Stimulated activated CD4-positive, alpha-beta T cell treated with anti-CD3 and anti-CD28 coated beads, Interleukin-12 subunit alpha, Interleukin-12 subunit beta, amount 100 ng/mL, for 24 hours (primary cell): ENCODE measurements around the gene ESPN.

Experiments
- DNase-seq, 2 experiments: peaks; one replicate each; pipeline ENCODE4 v3.0.0-alpha.2; 2020; ENCODE audit warnings: low read depth in 2 of 2

The ESPN gene

DNA sequence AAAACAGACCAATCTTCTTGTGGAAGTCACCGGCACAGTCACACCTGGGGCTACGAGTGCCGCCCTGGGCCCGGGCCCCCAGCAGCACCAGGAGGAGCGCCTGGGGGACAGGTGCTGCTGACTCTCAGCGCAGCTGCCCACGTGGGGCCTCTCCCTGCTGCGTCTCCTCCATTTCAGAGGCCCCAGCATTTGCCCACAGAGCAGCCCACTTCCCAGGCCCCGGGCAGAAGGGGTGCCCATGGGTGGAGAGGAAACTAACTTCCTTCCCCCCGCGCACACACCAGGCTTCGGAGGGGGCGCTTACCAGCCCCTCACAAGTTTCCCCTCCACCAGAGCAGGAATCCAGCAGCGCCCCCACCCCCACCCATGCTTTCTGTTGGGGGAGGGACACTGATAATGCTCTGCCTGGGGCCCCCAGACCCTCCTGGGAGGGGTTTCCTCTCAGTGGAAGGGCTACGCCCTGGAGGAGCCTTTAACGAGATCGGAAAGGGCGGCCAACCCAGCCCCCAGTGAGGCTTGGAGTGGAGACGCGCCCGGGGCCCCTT, 41.0 kb downstream of the ESPN start:
- no peak for DNase-seq

DNA sequence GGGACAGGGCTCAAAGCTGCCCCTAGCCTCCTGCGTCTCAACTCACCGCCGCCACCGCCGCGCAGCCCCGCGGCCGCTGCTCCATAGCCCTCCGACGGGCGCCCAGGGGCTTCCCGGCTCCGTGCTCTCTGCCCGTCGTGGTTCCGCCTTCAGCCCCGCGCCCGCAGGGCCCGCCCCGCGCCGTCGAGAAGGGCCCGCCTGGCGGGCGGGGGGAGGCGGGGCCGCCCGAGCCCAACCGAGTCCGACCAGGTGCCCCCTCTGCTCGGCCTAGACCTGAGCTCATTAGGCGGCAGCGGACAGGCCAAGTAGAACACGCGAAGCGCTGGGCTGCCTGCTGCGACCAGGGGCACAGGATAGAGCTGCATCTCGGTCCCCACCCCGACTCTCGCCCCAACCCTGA, 41.4 kb downstream of the ESPN start, which contains the start of gene TNFRSF25:
TNFRSF25 (minus strand) TSS at position 151 of the 400 bp plus-strand sequence; CDS start at position 85, 66 bp downstream.
- DNase-seq = peak; percentile 36 to 60

DNA sequence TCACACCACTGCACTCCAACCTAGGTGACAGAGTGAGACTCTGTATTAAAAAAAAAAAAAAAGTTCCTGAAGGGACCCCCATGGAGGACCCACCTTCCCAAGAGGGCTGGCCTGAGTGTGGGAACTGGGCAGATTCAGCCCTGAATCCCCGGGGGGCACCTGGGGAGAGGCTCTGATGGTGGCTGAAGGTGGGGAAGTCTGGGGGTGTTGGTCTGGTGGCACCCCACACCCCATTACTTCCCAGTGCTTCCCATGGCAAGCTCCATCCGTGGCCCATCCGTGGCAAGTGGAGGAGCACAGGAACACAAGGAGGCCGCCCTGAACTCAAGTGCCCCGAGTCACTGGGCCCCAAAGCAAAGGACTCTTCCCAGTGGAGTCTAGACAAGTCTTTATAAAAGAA, 42.2 kb downstream of the ESPN start:
- DNase-seq = no peak

DNA sequence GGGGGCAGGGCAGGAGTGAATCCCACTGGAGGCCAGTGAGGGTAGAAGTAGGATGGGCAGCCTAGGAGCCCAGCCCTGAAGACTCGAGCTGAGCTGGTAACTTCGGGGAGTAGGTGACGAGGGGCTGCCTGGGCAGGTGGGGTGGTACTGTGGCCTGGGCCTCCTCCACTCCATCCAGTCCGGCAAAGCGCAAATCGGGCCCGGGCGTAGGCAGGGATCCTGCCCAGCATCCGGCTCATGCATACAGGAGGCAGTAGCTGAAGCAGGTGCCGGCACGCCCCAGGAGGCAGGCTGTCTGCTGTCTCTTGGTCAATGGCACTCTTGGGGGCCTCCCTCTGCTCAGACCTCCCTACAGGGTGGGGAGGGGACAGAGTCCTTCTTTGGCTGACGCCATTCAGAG, 42.6 kb downstream of the ESPN start:
- no peak for DNase-seq

DNA sequence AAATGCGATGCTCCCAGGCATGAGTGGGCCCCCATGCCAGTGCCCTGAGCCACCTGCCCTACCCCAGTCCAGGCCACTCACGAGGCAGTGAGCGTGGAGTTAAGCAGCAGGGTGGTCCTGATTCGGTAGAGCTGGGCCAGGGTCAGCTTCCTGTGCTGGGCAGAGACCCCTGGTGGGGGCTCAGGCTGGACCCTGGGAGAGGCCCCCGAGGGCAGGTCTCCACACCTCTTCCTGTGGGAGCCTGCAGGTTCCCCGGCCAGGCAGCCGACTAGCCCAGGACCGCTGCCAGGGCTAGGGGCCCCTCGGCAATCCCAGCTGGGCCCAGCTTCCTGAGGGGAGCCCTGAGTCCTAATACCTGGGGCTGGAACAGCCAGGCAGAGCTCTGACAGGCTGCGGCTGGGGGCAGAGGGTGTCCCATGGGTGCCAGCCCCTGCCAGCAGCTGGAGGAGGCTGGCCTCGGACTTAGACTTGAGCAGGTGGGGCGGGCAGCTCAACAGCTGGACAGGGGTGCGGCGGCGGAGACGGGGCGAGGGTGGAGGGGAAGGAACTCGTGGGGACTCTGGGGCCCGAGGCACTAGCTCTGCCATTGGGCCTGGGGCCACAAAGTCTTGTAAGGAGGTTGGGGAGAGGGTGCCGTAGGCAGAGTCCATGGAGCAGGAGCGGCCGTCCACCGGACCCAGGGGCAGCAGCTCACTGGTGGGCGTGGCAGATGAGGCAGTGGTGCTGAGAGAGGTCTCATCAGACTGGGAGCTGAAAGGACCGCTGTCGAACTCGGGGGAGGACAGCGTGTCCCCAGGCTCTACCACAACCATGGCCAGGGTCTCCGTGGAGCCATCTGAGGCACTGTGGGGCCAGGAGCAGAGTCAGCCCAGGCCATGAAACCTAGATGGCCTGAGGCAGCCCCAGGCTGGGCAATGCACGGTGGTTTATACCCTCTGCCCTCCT, 43.4 kb downstream of the ESPN start:
- no peak for DNase-seq

DNA sequence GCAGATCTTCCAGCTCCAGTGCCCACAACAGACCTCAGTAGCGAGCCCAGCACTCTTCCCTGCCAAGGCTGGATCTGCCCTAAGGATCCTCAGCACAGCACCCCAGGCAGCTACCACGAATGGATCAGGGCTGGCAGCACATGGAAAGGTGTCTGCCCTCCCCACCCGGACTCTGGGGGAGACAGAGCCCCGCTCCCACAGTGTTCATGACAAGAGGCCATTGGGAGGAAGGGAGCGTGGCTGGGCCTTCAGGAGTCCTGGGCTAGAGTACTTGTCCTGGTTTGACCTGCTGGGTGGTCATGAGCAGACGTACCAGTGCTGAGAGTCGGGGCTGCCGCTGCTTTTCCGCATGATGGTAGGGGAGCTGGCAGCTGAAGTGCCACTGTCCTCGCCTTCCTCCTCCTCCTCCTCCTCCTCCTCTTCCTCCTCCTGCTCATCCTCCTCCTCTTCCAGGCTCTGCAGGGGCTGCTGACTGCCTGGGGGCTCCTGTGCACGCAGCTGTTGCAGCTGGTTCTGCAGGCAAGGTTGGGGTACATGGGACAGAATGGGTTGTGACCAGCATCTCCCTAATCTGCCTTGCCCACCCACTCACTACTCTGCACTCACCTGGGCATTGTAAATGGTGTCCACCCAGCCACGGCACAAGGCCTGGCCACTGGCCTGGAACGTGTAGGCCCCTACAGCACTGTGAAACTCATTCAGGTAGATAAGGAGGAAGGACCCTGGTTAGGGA, 44.3 kb downstream of the ESPN start:
- DNase-seq = no peak

DNA sequence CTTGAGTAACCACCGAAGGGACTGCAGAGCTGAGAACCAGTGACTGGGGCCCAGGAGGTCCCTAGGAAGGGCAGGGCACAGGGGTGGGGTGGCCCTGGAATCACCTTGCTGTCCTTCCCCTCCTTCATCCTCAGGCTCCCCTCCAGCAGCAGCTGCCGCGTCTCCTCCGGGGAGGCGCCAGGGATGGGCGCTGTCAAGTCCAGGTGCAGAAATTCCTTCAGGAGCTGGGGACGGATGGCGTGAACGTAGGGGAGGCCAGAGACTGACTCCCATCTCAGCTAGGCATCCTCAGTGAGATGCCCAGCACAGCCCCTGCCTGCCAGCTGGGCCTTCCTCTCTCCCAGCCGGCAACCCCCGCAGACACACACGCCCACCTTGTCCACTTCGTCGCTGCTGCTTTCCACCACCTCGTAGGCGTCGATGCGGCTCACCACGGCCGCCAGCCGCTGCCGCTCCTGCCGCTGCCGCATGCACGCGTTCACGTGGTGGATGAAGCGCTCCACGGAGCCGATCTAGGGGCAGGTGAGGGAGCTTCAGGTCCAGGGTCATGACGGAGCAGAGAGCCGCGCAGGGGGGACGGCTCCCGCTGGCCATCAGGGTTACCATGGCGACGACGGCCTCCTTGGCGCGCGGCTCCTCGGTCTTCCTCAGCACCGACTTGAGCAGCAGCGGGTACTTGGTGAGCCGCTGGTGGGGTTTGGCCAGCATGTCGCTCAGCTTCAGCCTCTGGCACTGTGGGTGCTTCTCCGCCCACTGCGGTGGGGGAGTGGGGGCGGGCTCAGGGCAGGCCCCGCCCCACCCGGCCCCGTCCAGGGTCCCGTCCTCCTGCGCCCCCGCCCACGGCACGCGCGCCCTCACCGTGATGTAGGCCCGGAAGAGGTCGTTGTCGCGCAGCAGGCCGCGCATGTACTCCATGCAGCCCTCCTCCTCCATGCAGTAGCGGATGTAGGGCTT, 45.8 kb downstream of the ESPN start:
- no peak for DNase-seq

DNA sequence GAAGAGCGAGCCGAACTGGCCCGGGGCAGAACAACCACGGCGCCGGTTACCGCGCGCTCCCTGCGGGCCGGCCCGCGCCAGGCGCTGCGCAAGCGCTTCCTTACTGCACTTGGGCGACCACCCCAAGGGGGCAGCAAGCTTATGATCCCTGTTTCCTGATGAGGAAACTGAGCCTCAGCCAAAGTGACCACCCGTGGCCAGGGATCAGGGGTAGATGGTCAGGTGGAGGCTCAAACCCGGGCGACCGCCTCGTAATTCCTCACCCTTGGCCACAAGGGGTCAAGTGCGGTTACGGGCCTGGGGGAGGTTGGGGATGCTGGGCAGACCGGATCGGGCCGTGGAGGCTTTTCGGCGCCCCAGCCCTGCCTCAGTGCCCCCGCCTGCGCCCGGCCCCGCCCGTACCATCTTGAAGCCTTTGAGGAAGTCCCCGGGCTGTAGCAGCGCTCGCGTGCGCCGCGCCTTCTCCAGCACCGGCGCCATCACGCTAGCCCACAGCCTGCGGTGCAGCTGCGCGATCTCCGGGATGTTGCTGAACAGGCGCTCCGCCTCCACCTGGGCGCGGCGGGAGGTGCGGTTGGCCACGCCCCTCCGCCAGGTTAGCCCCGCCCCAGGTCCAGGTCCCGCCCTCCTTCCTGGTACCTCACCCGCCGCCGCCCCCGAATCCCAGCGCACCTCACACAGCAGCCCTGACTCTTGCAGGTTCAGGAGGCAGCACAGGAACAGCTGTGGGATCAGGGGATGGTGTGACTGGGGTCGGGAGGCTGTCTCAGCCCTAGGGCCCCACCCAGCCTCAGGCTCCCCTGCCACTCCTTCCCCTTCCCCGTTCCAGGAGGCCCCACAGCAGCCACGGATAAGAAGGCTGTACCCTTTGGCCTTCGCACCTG, 46.8 kb downstream of the ESPN start:
- DNase-seq = no peak

DNA sequence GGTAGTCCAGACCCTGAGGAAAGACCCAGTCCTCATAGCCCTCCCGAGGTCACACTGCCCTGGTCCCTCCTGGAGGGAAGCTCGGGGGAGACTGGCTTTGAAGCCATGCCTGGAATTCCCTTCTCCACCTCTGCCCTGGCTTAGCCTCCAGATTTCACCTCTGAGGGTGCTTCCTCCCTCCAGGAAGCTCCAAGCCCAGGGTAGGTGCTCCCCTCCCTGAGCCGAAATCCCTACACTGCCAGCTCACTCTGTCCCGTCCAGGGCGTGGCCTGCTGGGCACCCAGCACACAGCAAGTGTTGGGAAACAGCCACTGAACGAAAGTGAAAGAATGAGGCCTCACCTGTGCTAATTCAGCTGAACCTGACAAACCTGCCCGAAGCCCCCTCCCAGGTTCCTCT, 47.4 kb downstream of the ESPN start:
- DNase-seq = no peak

DNA sequence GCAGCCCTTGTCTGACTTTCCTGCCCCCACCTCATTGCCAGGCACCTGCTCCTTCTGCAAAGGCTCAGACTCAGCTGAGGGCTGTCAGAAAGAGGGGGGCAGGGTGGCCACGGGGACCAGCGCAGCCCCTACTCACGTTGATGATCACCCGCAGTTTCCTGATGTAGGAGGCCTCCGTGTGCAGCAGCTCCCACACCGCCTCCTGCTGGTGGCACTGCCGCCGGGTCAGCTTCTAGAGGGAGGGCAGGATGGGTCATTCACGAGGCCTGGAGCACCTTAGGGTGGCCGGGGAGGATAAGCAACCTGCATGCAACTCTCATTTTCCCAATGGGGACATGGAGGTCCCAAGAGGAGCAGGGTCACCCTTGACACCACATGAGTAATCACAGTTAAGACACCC, 47.8 kb downstream of the ESPN start:
- no peak for DNase-seq

DNA sequence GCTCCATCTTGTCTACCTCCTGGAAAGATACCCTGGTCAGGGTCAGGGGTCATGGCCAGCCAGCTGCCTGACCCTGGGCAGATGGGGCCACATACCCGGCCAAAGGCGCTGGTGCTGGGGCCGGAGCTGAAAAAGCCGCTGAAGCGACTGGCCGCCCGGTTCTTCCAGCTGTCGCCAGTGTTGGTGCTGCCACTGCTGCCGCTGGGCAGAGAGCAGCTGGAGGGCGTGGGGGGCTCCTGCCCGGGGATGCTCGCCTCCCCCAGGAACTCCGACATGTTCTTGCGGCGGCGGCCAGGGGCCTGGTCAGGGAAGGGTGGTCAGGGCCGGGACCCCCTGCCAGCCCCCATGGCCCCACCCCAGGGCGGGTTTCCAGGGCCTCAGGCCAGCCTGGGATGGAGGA, 48.6 kb downstream of the ESPN start:
- DNase-seq = no peak

DNA sequence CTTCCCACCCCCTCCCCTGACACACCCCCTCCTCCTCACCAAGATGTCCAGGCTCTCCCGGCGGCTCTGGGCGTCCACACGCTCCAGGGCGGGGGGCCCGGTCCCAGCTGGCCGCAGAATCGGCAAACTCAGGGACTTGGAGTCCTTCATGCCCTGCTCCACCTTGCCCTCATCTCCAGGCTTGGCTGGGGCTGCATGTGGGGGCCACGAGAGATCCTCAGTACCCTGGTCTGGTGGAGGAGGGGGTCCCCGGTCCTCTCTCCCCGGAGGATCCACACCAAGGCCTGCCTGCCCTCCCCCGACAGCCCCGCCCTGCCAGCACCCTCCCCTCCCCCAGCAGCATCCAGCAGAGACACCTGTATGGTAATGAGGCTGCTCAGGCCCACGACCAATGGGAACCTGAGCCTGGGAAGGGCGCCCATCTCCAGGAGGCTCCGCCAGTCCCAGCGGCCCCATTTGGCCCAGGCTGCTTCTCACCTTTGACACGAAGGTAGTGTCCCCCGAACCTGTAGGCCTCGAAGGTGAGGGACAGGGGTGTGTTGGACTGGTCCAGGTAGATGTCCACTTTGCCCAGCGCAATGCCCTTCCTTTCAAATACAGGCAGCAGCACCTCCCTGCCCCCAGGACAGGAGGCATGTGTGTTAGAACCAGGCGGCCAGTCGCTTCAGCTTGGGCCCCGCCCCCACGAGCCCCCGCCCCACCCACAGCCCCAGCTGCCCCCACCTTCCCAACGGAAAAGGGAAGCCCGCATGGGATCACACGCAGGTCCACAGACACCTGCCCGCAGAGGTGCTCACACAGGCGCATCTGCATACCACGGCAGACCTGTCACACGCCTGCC, 49.6 kb downstream of the ESPN start:
- no peak for DNase-seq

DNA sequence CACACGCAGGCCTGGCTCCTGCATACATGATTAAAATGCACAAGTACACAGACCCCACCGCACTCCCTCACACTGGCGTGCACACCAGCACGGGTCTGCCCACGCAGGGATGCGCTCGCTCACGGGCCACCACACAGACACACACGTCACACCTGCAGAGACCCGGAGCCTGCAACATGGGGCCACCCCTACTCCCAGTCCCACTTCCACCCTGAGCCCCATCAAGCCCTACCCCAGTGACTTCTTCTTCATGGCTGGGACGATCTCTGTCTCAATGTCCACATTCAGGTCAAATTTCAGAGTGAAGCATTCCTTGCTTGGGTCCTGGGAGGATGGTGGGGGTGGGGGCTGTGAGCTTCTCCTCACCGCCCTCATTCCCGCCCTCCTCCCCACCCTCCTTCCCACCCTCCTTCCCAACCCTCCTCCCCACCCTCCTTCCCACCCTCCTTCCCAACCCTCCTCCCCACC, 50.3 kb downstream of the ESPN start:
- no peak for DNase-seq

DNA sequence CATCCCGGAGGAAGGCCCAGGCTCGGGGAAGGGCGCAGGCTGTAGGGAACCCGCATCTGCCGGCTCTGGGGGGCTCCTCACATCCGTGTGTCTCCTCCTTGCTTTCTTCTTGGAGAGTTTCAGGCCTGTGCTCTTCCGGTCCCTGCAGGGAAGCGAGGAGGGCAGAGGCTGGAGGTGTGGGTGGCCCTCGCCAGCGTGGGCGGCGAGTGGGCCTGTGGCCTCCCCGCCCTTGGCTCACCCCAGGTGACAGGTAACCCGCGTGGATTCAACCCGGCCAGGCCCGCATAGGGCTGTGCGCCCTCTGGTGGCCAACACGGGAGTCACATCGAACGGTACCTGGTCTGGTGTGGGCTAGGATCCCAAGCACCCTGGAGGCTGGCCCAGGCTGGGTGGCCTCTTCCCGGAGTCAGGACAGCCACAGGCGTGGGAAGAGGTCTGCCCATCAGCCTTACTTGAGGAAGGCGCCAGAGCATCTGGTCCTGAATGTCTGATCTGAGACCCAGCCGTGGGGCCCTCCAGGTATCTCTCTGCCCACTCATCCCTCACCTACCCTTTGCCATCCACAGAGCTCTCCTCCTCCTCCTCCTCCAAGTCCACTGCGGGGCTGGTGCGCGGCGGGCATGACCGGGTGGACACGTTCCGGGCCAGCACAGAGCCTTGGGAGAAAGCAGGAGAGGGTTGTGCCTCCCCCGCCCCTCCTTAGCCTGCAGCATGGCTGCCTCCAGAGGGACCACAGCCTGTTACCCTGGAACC, 51.0 kb downstream of the ESPN start:
- DNase-seq = peak; percentile 47 to 69

DNA sequence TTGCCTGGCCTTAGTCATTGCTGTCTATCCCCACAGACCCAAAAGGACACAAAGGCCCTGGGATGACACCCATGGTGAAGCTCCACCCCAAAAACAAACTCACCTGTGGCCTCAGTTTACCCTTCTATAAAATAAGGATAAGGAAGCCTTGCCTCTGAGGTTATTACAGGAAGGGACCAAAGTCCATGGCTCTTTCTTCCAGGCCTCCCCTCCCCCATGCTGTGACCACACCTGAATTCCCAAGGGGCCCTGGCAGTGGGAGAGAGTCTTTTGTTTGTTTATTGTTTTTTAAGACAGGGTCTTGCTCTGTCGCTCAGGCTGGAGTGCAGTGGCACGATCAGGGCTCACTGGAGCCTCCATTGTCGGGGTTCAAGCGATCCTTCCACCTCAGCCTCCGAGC, 51.9 kb downstream of the ESPN start:
- DNase-seq = no peak

DNA sequence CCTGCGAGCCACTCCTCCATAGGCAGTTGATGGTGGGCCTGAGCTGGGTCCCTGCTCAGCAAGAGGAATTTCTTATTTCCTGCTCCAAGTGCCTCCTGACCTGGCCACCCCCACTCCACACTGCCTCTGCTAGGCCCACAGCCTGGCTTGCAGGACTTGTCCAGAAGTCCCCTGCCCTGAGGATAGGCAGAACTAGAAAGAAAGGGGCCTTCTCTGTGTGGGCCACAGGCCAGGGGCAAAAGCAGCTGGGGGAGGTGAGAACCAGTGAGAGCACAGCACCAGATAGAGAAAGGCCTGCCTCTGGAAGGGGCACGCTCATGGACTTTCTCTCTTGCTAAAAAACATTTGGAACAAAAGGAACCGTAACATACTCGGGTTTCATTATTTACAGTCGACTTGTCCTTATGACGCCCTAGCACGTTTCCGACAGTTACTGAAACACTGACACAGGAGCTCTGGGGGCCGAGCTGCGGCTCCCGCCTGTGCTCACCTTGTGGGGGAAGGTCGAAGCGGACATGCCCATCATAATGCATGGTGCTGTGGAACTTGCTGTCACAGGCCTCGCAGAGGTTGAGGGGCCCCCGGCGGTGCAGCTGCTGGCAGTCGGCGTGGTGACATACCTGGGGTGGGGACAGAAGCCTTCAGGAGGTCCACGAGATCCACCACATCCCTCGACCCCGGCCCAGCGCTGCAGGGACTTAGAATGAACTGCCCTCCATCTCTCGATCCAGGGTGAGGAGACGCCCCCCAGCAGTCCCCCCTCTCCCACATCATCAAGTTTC, 52.7 kb downstream of the ESPN start:
- no peak for DNase-seq

DNA sequence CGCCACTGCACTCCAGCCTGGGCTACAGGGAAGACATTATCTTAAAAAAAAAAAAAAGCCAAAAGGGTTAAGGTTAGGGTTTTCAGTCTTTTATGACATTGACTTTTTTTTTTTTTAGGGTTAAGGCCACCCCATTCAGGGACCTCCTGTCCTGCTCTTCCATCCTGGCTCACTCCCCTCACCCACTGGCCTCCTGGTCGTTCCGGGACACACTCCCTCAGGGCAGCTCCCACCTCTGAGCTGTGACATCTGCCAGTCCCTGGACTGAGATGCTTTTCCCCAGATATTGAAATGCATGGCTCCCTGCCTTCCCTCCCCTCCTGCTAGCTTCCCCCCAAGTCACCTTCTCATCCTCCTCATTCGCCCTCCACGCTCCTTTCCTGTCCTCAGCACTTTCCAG, 57.2 kb downstream of the ESPN start:
- DNase-seq = no peak
